GM12878 (cell line): ENCODE measurements around the gene CCDC87. TPM values are rescaled to one million over a fixed set of nuclear protein-coding genes. Genes with fewer than 3 reads are reported as not detected.
A peak's percentile ranks its signal among the peaks of the same experiment; 100 is the strongest.

ENCODE experiments used
- ATAC-seq: fragments of 200-7000 bp; cut with Tn5 transposase; 3 replicates; pipeline ENCODE4 v1.9.1; 2020; ENCODE audit warnings: mild to moderate bottlenecking, moderate library complexity
- BruUV-seq: library from RNA; stranded (reverse); fragments of 400-500 nt; replicated peaks from 2 replicates; lab custom pipeline; 2021; lab: Mats Ljungman, UMichigan
- CTCF ChIA-PET: fragments of 300-600 bp; sonication (Branson Sonifier 250); formaldehyde crosslinking; extraction: SDS; loops from one replicate; lab custom pipeline; 2021; ENCODE audit warnings: inconsistent platforms; lab: Yijun Ruan, JAX
- POLR2A ChIA-PET: fragments of 350-600 bp; formaldehyde crosslinking; extraction: SDS; loops from one replicate; lab custom pipeline; 2021; ENCODE audit warnings: inconsistent platforms; lab: Charles Lee
- RAD21 ChIA-PET: fragments of 300-600 bp; sonication (Branson Sonifier 250); formaldehyde crosslinking; loops from one replicate; lab custom pipeline; 2023; ENCODE audit warnings: antibody characterized with exemption; ENCODE audit not compliant: unreplicated experiment; lab: Charles Lee
- SMC1A ChIA-PET: fragments of 300-600 bp; sonication (Branson Sonifier 250); formaldehyde crosslinking; loops from one replicate; lab custom pipeline; 2023; ENCODE audit not compliant: unreplicated experiment, uncharacterized antibody; lab: Charles Lee
- DNase-seq: peaks from one replicate; pipeline ENCODE4 v3.0.0-alpha.2; 2011; ENCODE audit warnings: low read depth, low spot score
- FAIRE-seq: peaks from 3 replicates; lab custom pipeline; 2011; peaks lifted over from hg19 to GRCh38; lab: Jason Lieb, UNC
- H2AFZ ChIP-seq: 2 replicates; pipeline ENCODE4 v1.6.0; 2011; ENCODE audit warnings: low read depth, low read length, control low read depth; ENCODE audit not compliant: control insufficient read depth
- H3K27ac ChIP-seq: 2 replicates; pipeline ENCODE4 v1.5.1; 2011; ENCODE audit warnings: control low read depth; ENCODE audit not compliant: control insufficient read depth, insufficient read depth
- H3K27me3 ChIP-seq, 2 experiments: replicated peaks in 1 of 2; 2 replicates each; pipeline versions ENCODE4 v1.6.0 to v1.6.1; 2011; ENCODE audit warnings: low read length in 1 of 2; ENCODE audit not compliant: control insufficient read depth in 2 of 2, insufficient read depth in 2 of 2
- H3K36me3 ChIP-seq, 2 experiments: 2 replicates each; pipeline ENCODE4 v1.5.1; 2011; ENCODE audit warnings: low read length in 1 of 2; ENCODE audit not compliant: control insufficient read depth in 2 of 2, insufficient read depth in 2 of 2
- H3K4me1 ChIP-seq: 2 replicates; pipeline ENCODE4 v1.6.1; 2011; ENCODE audit warnings: mild to moderate bottlenecking, low read length, moderate library complexity, mixed read lengths; ENCODE audit not compliant: control insufficient read depth, insufficient read depth
- H3K4me2 ChIP-seq: 2 replicates; pipeline ENCODE4 v1.6.0; 2011; ENCODE audit warnings: control low read depth; ENCODE audit not compliant: control insufficient read depth, insufficient read depth
- H3K4me3 ChIP-seq: fragments of 200-600 bp; sonication (generic); 2 replicates; pipeline ENCODE4 v1.5.1; 2016
- H3K79me2 ChIP-seq: 2 replicates; pipeline ENCODE4 v1.6.0; 2011; ENCODE audit warnings: low read length; ENCODE audit not compliant: control insufficient read depth, insufficient read depth
- H3K9ac ChIP-seq: 2 replicates; pipeline ENCODE4 v1.8.0; 2011; ENCODE audit warnings: low read length, control low read depth, mixed read lengths; ENCODE audit not compliant: control insufficient read depth, insufficient read depth
- H3K9me3 ChIP-seq: replicated peaks from 3 replicates; pipeline ENCODE4 v1.5.1; 2011; ENCODE audit warnings: mild to moderate bottlenecking, low read length; ENCODE audit not compliant: control insufficient read depth, insufficient read depth
- H4K20me1 ChIP-seq: 2 replicates; pipeline ENCODE4 v1.6.0; 2011; ENCODE audit not compliant: control insufficient read depth, insufficient read depth
- BACH1 ChIP-seq: fragments of 450-650 bp; IDR thresholded peaks from 2 replicates; pipeline ENCODE4 v1.6.1; 2017; ENCODE audit warnings: mild to moderate bottlenecking, borderline replicate concordance
- BHLHE40 ChIP-seq, 2 experiments: fragments of 450-650 bp in 1 of 2; IDR thresholded peaks; 2 replicates each; pipeline ENCODE4 v1.6.1; 2011 to 2017; ENCODE audit warnings: low read depth in 2 of 2, borderline replicate concordance in 1 of 2, improper control_type of control experiment in 1 of 2, low read length in 1 of 2, mild to moderate bottlenecking in 1 of 2
- CBX5 ChIP-seq: sonication (generic); IDR thresholded peaks from 2 replicates; pipeline ENCODE4 v1.6.1; 2016; ENCODE audit warnings: low read depth, moderate library complexity, mild to moderate bottlenecking, inconsistent platforms
- EED ChIP-seq: sonication (generic); IDR thresholded peaks from 2 replicates; pipeline ENCODE4 v1.6.1; 2016; ENCODE audit warnings: antibody characterized with exemption, low read depth
- IKZF1 ChIP-seq: fragments of 450-650 bp; conservative IDR thresholded peaks from 2 replicates; pipeline ENCODE4 v1.6.1; 2017; ENCODE audit warnings: antibody characterized with exemption, mild to moderate bottlenecking
- IKZF2 ChIP-seq, 2 experiments: fragments of 450-650 bp; IDR thresholded peaks; 2 replicates each; pipeline ENCODE4 v1.6.1; 2017; ENCODE audit warnings: mild to moderate bottlenecking in 2 of 2, moderate library complexity in 2 of 2
- KLF5 ChIP-seq: fragments of 450-650 bp; IDR thresholded peaks from 2 replicates; pipeline ENCODE4 v1.6.1; 2014; ENCODE audit warnings: mild to moderate bottlenecking; ENCODE audit not compliant: partially characterized antibody
- POLR2AphosphoS5 ChIP-seq: IDR thresholded peaks from 2 replicates; pipeline ENCODE4 v1.6.1; 2011; ENCODE audit warnings: mild to moderate bottlenecking, low read length, inconsistent platforms
- SMARCA5 ChIP-seq: fragments of 450-650 bp; IDR thresholded peaks from 2 replicates; pipeline ENCODE4 v1.6.1; 2017; ENCODE audit warnings: mild to moderate bottlenecking
- WRNIP1 ChIP-seq: IDR thresholded peaks from 2 replicates; pipeline ENCODE4 v1.6.1; 2011; ENCODE audit warnings: low read depth, low read length, improper control_type of control experiment, borderline replicate concordance
- ZNF384 ChIP-seq: IDR thresholded peaks from 2 replicates; pipeline ENCODE4 v1.6.1; 2012; ENCODE audit warnings: low read depth, mild to moderate bottlenecking, low read length, improper control_type of control experiment, borderline replicate concordance
- WGBS: methylation state at CpG from one replicate; pipeline ENCODE4 v1.1.6; 2016; ENCODE audit warnings: low lambda C conversion rate; ENCODE audit not compliant: insufficient replicate concordance, insufficient coverage; ENCODE audit errors: missing lambda C conversion rate; 5-methylcytosine and 5-hydroxymethylcytosine counted together
- in situ Hi-C: fragments of 300-500 bp; cut with MboI; formaldehyde crosslinking; loops from 9 replicates; pipeline ENCODE4 v1.14.3; 2018; ENCODE audit warnings: mixed read lengths
- intact Hi-C: fragments of 100-400 bp; cut with micrococcal nuclease; formaldehyde crosslinking; loops from one replicate; pipeline ENCODE4 v1.14.2; 2022; ENCODE audit not compliant: unreplicated experiment
- polyA plus RNA-seq, 11 experiments: library from polyadenylated mRNA; depleted of rRNA in 4 of 11; unstranded in 6 of 11; stranded (reverse) in 5 of 11; fragments of >200 nt; fragmentation: Nextera tagmentation in 4 of 11; fragmentation: Illumina TruSeq in 1 of 11; extraction: Ambion mirVana in 4 of 11; extraction: Trizol in 1 of 11; gene quantifications; 1 replicate in 1 of 11; 2 replicates in 10 of 11; pipeline versions ENCODE4 v1.2.1 to v1.2.3, GENCODE V29; 2011 to 2016; ENCODE audit warnings: inconsistent platforms in 2 of 11, missing spikeins in 2 of 11, low read depth in 1 of 11
- total RNA-seq, 4 experiments: library from RNA; depleted of rRNA in 3 of 4; stranded (reverse); fragments of >200 nt in 3 of 4; fragmentation: Illumina TruSeq in 1 of 4; extraction: Trizol in 1 of 4; gene quantifications; 2 replicates each; pipeline versions ENCODE4 v1.2.1 to v1.2.3, GENCODE V29; 2013 to 2021
- TF ChIP-seq, protein P1 (sequence below): fragments of 450-650 bp; IDR thresholded peaks from 2 replicates; pipeline ENCODE4 v1.6.1; 2016; ENCODE audit warnings: mild to moderate bottlenecking

Gene CCDC87
- total and polyA plus RNA-seq, 10 of the 15 experiments (the other 5 are each of a cell fraction or from before 2014, with no cell fraction given): 0.02 to 0.17 (median 0.09) TPM; not detected in 3

DNA sequence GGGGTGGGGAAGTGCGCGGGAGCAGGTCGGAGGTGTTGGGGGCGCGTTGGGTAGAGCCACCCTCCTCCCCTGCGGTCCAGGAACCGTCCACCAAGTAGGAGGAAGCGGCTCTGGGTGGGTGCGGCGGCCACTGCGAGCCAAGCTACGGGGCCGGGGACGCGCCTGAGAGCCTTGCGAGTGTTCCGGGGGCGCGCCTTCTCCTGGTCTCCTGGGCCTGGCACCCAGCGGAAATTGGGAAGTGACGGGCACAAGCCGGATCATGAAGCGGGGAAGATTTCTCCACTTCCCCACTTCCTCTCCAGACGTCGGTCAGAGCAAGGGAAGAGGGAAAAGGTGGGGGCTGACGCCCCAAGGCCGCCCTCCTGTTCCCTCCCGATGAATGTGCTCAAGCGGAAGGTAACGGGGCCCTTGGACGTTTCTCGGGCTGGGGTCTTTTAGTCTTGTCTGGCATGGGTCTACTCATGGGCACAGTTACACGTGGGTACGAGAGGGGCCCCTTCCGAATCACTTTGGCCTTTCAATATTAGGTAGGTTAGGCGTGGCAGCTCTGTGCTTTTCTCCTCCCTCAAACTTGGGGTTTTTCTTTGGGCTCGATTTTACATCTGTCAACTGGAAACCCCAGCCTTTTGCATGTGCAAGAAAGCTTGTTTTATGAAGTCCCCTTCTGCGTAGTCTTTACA is 24.4 kb upstream of the CCDC87 start:
- H3K9ac ChIP-seq: peak overlapping the region; percentile 70
- ATAC-seq (no peak), DNase-seq (no peak), FAIRE-seq (no peak)
- WGBS: 2% methylated on average over 26 of the region's 38 CpGs
- ChIA-PET SMC1A (interaction anchor here (0.9 to 5.2 kb wide), 4 partner anchors 20 to 60 kb away, joined by 5 to 28 read pairs (median 14); partner anchors contain the start of genes CCDC87, CCS, RBM4 and RBM4B), CTCF (interaction anchor here (1.4 to 10.1 kb wide), 6 partner anchors 10 to 304 kb away, joined by 4 to 71 read pairs (median 8); partner anchors contain the start of genes CCDC87, CCS, RBM4 and RBM4B), POLR2A (interaction anchor here (0.6 to 8.7 kb wide), 12 partner anchors 9 to 305 kb away, joined by 3 to 105 read pairs (median 8); partner anchors contain the start of genes ACTN3, CCDC87, CCS and RBM4), RAD21 (interaction anchor here (1.0 to 3.8 kb wide), 3 partner anchors 21 to 60 kb away, joined by 3 to 25 read pairs (median 20); partner anchors contain the start of genes RBM4 and RBM4B)
- H2AFZ ChIP-seq: no peak overlapping the region; the same call in 1 of the 2 replicates
- H3K4me3 ChIP-seq: peak overlapping the region; percentile 90
- peaks cover 0 to 15% of the 10 kb centered on the region in 2 experiments; a peak in 1 of 4 replicates for H3K36me3 ChIP-seq
- peak overlapping the region; percentile 93 for H3K27ac ChIP-seq
- no TSS peak for BruUV-seq
- 0 out of 4 replicates have a peak, but pooled peaks of 1 of the 2 experiments have one; percentile 29 for TF ChIP-seq IKZF2 (IDR thresholded peaks at IDR 0.05)
- TF ChIP-seq POLR2AphosphoS5: 0 out of 2 replicates have a peak, but pooled peaks have one; percentile 10
- no peak for TF ChIP-seq BHLHE40 (IDR thresholded peaks at IDR 0.05; ENCODE audit: borderline replicate concordance in 1 of 2, low read depth in 2 of 2, low read length in 1 of 2)
- 0 out of 2 replicates have a peak, but pooled peaks have one; percentile 44 for TF ChIP-seq BACH1
- TF ChIP-seq ZNF384: no peak
- TF ChIP-seq CBX5: no peak
- no peak for TF ChIP-seq KLF5
- peak; percentile 15 for TF ChIP-seq IKZF1
- TF ChIP-seq, protein P1, sequence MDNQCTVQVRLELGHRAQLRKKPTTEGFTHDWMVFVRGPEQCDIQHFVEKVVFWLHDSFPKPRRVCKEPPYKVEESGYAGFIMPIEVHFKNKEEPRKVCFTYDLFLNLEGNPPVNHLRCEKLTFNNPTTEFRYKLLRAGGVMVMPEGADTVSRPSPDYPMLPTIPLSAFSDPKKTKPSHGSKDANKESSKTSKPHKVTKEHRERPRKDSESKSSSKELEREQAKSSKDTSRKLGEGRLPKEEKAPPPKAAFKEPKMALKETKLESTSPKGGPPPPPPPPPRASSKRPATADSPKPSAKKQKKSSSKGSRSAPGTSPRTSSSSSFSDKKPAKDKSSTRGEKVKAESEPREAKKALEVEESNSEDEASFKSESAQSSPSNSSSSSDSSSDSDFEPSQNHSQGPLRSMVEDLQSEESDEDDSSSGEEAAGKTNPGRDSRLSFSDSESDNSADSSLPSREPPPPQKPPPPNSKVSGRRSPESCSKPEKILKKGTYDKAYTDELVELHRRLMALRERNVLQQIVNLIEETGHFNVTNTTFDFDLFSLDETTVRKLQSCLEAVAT: peak; percentile 35
- 0 out of 2 replicates have a peak, but pooled peaks have one; percentile 21 for TF ChIP-seq EED
- TF ChIP-seq WRNIP1: 0 out of 2 replicates have a peak, but pooled peaks have one; percentile 37
- 0 out of 2 replicates have a peak, but pooled peaks have one; percentile 30 for TF ChIP-seq SMARCA5
- H3K79me2 ChIP-seq: peaks cover 63% of the 10 kb centered on the region
- H3K4me2 ChIP-seq: peak overlapping the region; percentile 64
- in situ Hi-C loops (no loop called here), intact Hi-C loops (loop anchor here (2.0 kb wide), 2 partner anchors 24 to 60 kb away; partner anchors contain the start of genes CCDC87, CCS and RBM4B)
- no peaks in the 10 kb centered on the region for H3K9me3 ChIP-seq
- H4K20me1 ChIP-seq: peaks cover 15% of the 10 kb centered on the region
- H3K27me3 ChIP-seq: no peaks in the 10 kb centered on the region
- H3K4me1 ChIP-seq: 0 out of 2 replicates have a peak, but pooled peaks cover 2% of the 10 kb centered on the region
